ENCODE results near the gene SEC14L1. TPM values are rescaled to one million over a fixed set of nuclear protein-coding genes. Genes with fewer than 3 reads are reported as not detected.

SEC14L1 gene
- total RNA-seq, 1 donor from 2014 or later, result 71.2 TPM

- no peak for DNase-seq (ENCODE audit: low spot score)
Measured at GRCh38 chr17:77264617-77265230, 124.0 kb downstream of the SEC14L1 start.

- no peak for DNase-seq (ENCODE audit: low spot score)
Measured at GRCh38 chr17:77266213-77266612, 125.4 kb downstream of the SEC14L1 start.

Data from mucosa of gallbladder (tissue), 1 donor.